Skeletal muscle tissue (tissue), 4 donors: Measurements from ENCODE around the gene IRGQ. TPM values are rescaled to one million over a fixed set of nuclear protein-coding genes. Genes with fewer than 3 reads are reported as not detected.
A peak's percentile ranks its signal among the peaks of the same experiment; 100 is the strongest.
"Not testable (repeated sequence)": the region's sequence is repeated elsewhere in the genome, so short reads cannot be mapped to it uniquely, and the experiment has no call there.

Experiments used
- H3K27ac ChIP-seq: one replicate; pipeline ENCODE4 v1.7.0; 2013; ENCODE audit warnings: mild to moderate bottlenecking, low read depth, low read length, inconsistent platforms
- H3K27me3 ChIP-seq, 3 donors: one replicate each; pipeline ENCODE4 v1.7.0; 2013; ENCODE audit warnings: low read length in 3 of 3; ENCODE audit not compliant: control insufficient read depth in 3 of 3, insufficient read depth in 3 of 3
- H3K36me3 ChIP-seq, 3 donors: one replicate each; pipeline ENCODE4 v1.7.0; 2013; ENCODE audit warnings: low read length in 3 of 3; ENCODE audit not compliant: control insufficient read depth in 3 of 3, insufficient read depth in 3 of 3
- H3K4me1 ChIP-seq, 3 donors: one replicate each; pipeline ENCODE4 v1.7.0; 2013; ENCODE audit warnings: low read length in 3 of 3, mild to moderate bottlenecking in 3 of 3; ENCODE audit not compliant: control insufficient read depth in 3 of 3, insufficient read depth in 3 of 3
- H3K4me3 ChIP-seq, 3 donors: one replicate each; pipeline ENCODE4 v1.7.0; 2013; ENCODE audit warnings: low read length in 3 of 3
- H3K9ac ChIP-seq, 3 donors: one replicate each; pipeline ENCODE4 v1.7.0; 2013; ENCODE audit warnings: low read length in 3 of 3, mild to moderate bottlenecking in 3 of 3, moderate library complexity in 2 of 3, low read depth in 1 of 3
- H3K9me3 ChIP-seq, 3 donors: one replicate each; pipeline ENCODE4 v1.7.0; 2013; ENCODE audit warnings: low read length in 3 of 3; ENCODE audit not compliant: control insufficient read depth in 3 of 3
- total RNA-seq: library from RNA; depleted of rRNA; stranded (reverse); fragments of >200 nt; gene quantifications from one replicate; pipeline ENCODE4 v1.2.3, GENCODE V29; 2014
- donor health status: Osteomylitis.

Gene IRGQ
- total RNA-seq, 1 donor from 2014 or later: 24.5 TPM

GRCh38 chr19:43551399-43552197, 44.3 kb downstream of the IRGQ start:
- no peaks in the 10 kb centered on the region for H3K4me1 ChIP-seq
- H3K9ac ChIP-seq: peak overlapping the region in 1 of 3 donors; percentile 8
- H3K27me3 ChIP-seq: no peaks in the 10 kb centered on the region
- H3K27ac ChIP-seq: no peak overlapping the region
- peaks cover 36 to 43% (median 38%) of the 10 kb centered on the region in 3 donors for H3K36me3 ChIP-seq
- no peak overlapping the region for H3K4me3 ChIP-seq
- H3K9me3 ChIP-seq: no peaks in the 10 kb centered on the region

DNA sequence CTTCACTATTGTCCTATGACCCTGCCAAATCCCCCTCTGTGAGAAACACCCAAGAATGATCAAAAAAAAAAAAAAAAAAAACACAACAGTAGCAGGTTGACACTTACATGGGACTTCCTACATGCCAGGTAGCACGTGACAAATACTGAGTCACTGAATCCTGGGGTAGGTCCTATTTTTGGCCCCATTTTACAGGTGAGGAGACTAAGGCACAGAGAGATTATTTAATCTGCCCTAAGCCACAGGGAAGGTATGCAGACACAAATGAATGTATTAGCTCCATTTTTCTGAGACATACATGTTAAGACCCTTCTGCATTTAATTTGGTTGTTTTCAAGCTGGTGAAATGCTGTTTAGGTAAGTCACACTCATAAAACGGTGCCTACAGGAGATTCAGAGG, 47.2 kb downstream of the IRGQ start:
- no peaks in the 10 kb centered on the region for H3K4me1 ChIP-seq
- no peaks in the 10 kb centered on the region for H3K27me3 ChIP-seq
- no peaks in the 10 kb centered on the region for H3K9me3 ChIP-seq
- no peak overlapping the region for H3K9ac ChIP-seq
- H3K36me3 ChIP-seq: peaks cover 38 to 50% (median 46%) of the 10 kb centered on the region in 3 donors
- H3K27ac ChIP-seq: no peak overlapping the region
- H3K4me3 ChIP-seq: no peak overlapping the region

GRCh38 chr19:43547926-43548325, 48.0 kb downstream of the IRGQ start:
- not testable (repeated sequence) for H3K4me3 ChIP-seq, H3K9me3 ChIP-seq, H3K4me1 ChIP-seq, H3K27me3 ChIP-seq, H3K27ac ChIP-seq, H3K9ac ChIP-seq
- H3K36me3 ChIP-seq: peaks cover 40 to 50% (median 47%) of the 10 kb centered on the region in 3 donors

GRCh38 chr19:43546581-43546980, 49.4 kb downstream of the IRGQ start:
- H3K36me3 ChIP-seq: peaks cover 41 to 49% (median 48%) of the 10 kb centered on the region in 3 donors
- H3K9ac ChIP-seq: no peak overlapping the region

GRCh38 chr19:43545981-43546380, 50.0 kb downstream of the IRGQ start:
- no peaks in the 10 kb centered on the region for H3K4me1 ChIP-seq
- H3K9me3 ChIP-seq: no peaks in the 10 kb centered on the region
- no peak overlapping the region for H3K27ac ChIP-seq
- no peaks in the 10 kb centered on the region for H3K27me3 ChIP-seq
- H3K9ac ChIP-seq: no peak overlapping the region
- H3K4me3 ChIP-seq: no peak overlapping the region
- H3K36me3 ChIP-seq: peaks cover 38 to 46% (median 45%) of the 10 kb centered on the region in 3 donors

More at GRCh38 chr19:43546581-43546980, 49.4 kb downstream of the IRGQ start:
- no peaks in the 10 kb centered on the region for H3K9me3 ChIP-seq
- H3K27me3 ChIP-seq: no peaks in the 10 kb centered on the region
- H3K4me3 ChIP-seq: no peak overlapping the region
- no peak overlapping the region for H3K27ac ChIP-seq
- no peaks in the 10 kb centered on the region for H3K4me1 ChIP-seq

GRCh38 chr19:43545276-43545675, 50.7 kb downstream of the IRGQ start:
- H3K9ac ChIP-seq: peak overlapping the region in 1 of 3 donors; percentile 25
- H3K9me3 ChIP-seq: no peaks in the 10 kb centered on the region
- H3K36me3 ChIP-seq: peaks cover 36 to 46% (median 44%) of the 10 kb centered on the region in 3 donors
- H3K4me3 ChIP-seq: no peak overlapping the region
- no peak overlapping the region for H3K27ac ChIP-seq
- no peaks in the 10 kb centered on the region for H3K27me3 ChIP-seq
- no peaks in the 10 kb centered on the region for H3K4me1 ChIP-seq

DNA sequence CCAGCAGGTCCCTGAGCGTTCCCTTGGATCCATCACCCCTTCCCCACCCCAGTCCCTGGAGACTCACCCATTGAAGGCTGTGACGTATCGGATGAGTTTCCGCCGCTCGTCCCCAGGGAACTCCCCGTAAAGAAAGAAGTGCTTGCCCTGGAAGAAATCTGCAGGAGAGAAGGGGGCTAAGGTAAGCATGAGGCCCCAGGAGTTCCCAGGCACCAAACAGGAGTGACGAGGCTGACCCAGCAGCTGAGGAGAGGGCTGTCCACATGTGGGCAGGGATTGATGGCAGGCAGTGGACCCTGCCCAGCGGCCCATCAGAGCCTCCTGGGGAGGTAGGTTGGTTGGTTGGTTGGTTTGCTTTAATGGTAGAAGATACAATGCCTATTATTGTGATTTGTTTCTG, 51.9 kb downstream of the IRGQ start:
- peaks cover 34 to 52% (median 50%) of the 10 kb centered on the region in 3 donors for H3K36me3 ChIP-seq
- H3K27ac ChIP-seq: no peak overlapping the region
- no peaks in the 10 kb centered on the region for H3K4me1 ChIP-seq
- no peak overlapping the region for H3K9ac ChIP-seq
- H3K4me3 ChIP-seq: no peak overlapping the region
- no peaks in the 10 kb centered on the region for H3K27me3 ChIP-seq
- H3K9me3 ChIP-seq: peaks cover 0 to 2% (median 0%) of the 10 kb centered on the region in 3 donors

DNA sequence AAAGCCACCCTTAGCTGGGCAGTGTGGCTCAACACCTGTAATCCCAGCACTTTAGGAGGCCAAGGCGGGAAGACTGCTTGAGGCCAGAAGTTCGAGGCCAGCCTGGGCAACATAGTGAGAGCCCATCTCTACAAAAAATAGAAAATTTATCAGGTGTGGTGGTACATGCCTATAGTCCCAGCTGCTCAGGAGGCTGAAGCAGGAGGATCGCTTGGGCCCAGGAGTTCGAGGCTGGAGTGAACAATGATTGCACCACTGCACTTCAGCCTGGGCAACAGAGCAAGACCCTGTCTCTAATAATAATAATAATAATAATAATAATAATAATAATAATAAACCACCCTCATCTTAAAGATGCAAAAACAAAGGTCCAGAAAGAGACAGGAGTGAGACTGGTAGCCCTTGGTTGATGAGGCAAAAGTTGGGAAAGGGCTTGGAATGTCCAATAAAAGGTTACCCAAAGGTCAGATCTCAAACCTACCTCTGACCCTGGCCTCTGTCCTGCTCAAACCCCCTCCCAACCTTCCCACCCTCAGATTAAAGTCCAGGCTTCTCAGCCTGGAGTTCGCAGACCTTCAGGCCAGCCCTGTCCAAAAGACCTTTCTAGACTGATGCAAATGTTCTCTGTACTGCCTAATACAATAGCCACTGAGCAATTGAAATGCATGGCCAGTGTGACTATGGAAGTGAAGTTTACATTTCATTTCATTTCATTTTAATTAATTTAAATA, 53.8 kb downstream of the IRGQ start:
- H3K36me3 ChIP-seq: peaks cover 40 to 61% (median 59%) of the 10 kb centered on the region in 3 donors
- no peak overlapping the region for H3K4me3 ChIP-seq
- no peak overlapping the region for H3K27ac ChIP-seq
- H3K9me3 ChIP-seq: peaks cover 0 to 8% (median 0%) of the 10 kb centered on the region in 3 donors
- H3K9ac ChIP-seq: no peak overlapping the region
- H3K27me3 ChIP-seq: no peaks in the 10 kb centered on the region
- no peaks in the 10 kb centered on the region for H3K4me1 ChIP-seq

DNA sequence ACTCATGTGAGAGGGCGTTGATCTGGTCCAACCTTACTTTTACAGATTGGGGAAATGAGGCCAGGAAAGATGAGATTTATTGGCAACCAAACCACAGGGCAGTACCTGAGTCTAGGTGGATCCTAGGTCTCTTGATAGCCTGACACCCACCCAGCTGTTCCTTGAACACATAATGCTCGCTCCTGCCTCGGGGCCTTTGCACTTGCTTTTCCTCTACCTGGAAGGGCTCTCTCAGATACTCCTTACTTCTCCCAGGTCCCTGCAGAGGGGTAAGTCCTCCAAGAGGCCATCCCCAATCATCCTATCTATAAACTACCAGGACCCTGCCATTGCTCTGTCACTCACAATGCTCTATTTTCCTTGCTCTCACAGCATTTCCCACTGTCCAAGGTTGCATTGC, 55.6 kb downstream of the IRGQ start:
- H3K36me3 ChIP-seq: peaks cover 38 to 55% (median 51%) of the 10 kb centered on the region in 3 donors
- H3K4me1 ChIP-seq: peaks cover 0 to 5% (median 3%) of the 10 kb centered on the region in 3 donors
- no peak overlapping the region for H3K9ac ChIP-seq
- H3K9me3 ChIP-seq: peaks cover 0 to 8% (median 0%) of the 10 kb centered on the region in 3 donors
- no peak overlapping the region for H3K27ac ChIP-seq
- no peaks in the 10 kb centered on the region for H3K27me3 ChIP-seq
- no peak overlapping the region for H3K4me3 ChIP-seq

- Histone ChIP-seq H3K27ac (no peak overlapping the region), H3K9me3 (peaks cover 0 to 8% (median 0%) of the 10 kb centered on the region in 3 donors), H3K9ac (no peak overlapping the region), H3K27me3 (no peaks in the 10 kb centered on the region), H3K4me3 (no peak overlapping the region), H3K4me1 (peaks cover 4 to 15% (median 13%) of the 10 kb centered on the region in 3 donors), H3K36me3 (peaks cover 29 to 43% (median 42%) of the 10 kb centered on the region in 3 donors)
Observed at GRCh38 chr19:43538922-43539321, 57.0 kb downstream of the IRGQ start.
